H1 (cell line): ENCODE results near the gene BPGM.

Experiments
- GABPA ChIP-seq: IDR thresholded peaks from 2 replicates; pipeline ENCODE4 v1.6.1; 2011; ENCODE audit warnings: mild to moderate bottlenecking, low read length, moderate library complexity, borderline replicate concordance; ENCODE audit not compliant: insufficient read depth
- RFX5 ChIP-seq: IDR thresholded peaks from 2 replicates; pipeline ENCODE4 v1.6.1; 2011; ENCODE audit warnings: low read depth, low read length, improper control_type of control experiment, borderline replicate concordance
- TF ChIP-seq, protein P1 (sequence below), 3 experiments: IDR thresholded peaks; 1 replicate in 2 of 3; 2 replicates in 1 of 3; pipeline versions ENCODE4 v1.5.1 to v1.6.1; 2011; ENCODE audit warnings: low read length in 3 of 3, mild to moderate bottlenecking in 3 of 3, inconsistent platforms in 2 of 3, low read depth in 1 of 3, moderate library complexity in 1 of 3; ENCODE audit not compliant: insufficient read depth in 1 of 3; ENCODE audit errors: control extremely low read depth in 1 of 3

DNA sequence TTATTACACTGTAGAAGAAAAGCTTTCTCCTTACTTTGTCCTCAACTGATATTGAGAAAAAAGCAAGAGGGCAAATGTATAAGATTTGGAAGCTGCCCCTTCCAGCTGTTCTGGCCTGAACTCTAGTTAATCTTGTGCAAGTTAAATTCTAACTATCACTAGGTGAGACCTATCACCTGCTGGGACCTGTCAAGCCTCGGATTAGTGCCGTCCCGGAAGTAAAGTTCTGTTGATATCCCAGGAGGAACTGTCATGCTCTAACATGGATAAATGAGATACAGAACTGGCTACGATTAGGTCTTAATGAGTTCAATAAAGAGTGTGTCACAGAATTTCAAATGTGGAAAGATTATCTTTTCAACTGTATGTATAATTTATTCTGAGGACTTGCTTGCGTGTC is 1.2 kb upstream of the BPGM start:
- TF ChIP-seq RFX5 (no peak), GABPA (no peak)
- TF ChIP-seq, protein P1, sequence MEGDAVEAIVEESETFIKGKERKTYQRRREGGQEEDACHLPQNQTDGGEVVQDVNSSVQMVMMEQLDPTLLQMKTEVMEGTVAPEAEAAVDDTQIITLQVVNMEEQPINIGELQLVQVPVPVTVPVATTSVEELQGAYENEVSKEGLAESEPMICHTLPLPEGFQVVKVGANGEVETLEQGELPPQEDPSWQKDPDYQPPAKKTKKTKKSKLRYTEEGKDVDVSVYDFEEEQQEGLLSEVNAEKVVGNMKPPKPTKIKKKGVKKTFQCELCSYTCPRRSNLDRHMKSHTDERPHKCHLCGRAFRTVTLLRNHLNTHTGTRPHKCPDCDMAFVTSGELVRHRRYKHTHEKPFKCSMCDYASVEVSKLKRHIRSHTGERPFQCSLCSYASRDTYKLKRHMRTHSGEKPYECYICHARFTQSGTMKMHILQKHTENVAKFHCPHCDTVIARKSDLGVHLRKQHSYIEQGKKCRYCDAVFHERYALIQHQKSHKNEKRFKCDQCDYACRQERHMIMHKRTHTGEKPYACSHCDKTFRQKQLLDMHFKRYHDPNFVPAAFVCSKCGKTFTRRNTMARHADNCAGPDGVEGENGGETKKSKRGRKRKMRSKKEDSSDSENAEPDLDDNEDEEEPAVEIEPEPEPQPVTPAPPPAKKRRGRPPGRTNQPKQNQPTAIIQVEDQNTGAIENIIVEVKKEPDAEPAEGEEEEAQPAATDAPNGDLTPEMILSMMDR (IDR thresholded peaks at IDR 0.05; ENCODE audit: control extremely low read depth in 1 of 3, insufficient read depth in 1 of 3, low read depth in 1 of 3, low read length in 3 of 3): no peak
